Esophagus mucosa (tissue), 1 donor: ENCODE data around the gene CTXN1. TPM values are rescaled to one million over a fixed set of nuclear protein-coding genes. Genes with fewer than 3 reads are reported as not detected.

Source experiments
- ATAC-seq: fragments of 200-7000 bp; cut with Tn5 transposase; one replicate; pipeline ENCODE4 v1.9.1; 2020
- total RNA-seq: library from RNA; stranded (reverse); gene quantifications from one replicate; pipeline ENCODE4 v1.2.4, GENCODE V29; 2023
- donor health status: DM: yes; HTN: yes; CAD: no.

CTXN1 gene
- total RNA-seq, 1 donor from 2014 or later, result not detected

DNA sequence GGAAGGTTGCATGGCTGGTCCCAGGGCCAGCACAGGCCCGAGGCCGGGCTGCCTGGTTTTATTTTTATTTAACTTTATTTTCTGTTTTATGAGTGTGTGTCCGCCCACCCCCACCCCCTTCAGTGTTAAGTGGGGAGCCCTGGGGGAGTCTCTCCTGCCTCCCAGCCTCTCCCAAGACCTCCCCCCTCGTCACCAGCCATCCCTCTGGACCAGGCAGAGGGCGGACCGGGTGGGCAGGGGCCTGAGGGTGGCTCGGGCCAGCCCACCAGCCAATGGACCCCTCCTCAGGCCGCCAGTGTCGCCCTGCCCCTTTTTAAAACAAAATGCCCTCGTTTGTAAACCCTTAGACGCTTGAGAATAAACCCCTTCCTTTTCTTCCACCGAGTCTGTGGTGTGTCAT lies 11.8 kb downstream of the CTXN1 start:
- no peak for ATAC-seq

DNA sequence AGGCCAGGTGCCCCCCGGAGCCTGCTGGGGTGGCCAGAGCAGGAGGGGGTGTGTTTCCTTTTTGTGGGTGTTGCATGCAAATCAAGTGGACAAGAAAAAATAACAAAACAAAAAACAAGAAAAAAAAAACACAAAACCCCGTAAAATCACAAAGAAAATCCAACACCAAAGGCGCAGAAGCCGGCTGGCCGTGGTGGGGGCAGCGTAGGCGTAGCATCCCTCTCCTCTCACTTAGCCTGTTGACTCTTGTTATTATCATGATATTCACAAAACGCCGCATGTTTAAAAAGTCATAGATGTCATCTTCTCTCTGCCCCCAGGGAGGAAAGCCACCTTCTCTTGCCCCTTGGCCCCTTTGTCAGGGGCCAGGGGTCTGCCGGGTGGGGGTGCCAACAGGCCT lies 12.3 kb downstream of the CTXN1 start:
- no peak for ATAC-seq

DNA sequence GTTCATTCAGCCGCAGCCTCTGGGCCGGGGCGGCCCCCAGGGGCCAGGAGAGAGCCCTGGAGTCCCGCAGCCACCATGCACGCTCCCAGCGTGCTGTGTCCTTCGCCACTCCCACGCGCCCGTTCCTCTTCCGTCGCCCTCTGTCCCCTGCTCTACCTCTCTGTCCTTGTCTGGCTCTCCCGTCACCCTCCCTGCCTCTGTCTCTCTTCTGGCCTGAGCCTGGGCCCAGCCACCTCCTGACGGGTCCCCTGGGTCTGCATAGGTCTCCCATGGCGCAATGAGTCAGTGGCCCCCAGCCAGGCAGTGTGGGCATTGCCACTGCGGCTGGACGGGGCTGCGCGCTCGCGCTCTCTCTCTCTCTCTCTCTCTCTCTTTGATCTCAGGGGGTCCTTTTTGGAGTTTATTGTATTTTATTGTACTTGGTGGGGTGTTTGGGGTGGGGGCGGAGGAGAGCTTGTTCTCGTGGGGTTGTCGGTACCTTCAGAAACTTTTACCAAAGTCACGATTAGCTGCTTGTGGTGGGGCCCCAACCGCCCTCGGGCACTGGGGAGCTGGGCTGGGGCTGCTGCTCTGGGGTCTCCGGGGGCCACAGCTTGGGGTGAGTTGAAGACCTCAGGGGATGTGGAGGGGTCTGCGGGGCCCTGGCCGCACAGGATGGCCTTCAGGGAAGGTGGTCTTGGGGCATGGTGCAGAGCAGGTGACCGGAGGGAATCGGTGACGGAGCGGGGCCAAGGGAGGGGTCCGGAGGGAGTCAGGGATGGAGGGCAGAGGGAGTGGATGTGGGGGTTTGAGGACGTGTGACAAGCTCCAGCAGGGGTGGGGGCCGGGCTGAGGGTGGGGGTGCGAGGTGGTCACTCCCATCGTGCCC lies 13.0 kb downstream of the CTXN1 start:
- ATAC-seq, result no peak

DNA sequence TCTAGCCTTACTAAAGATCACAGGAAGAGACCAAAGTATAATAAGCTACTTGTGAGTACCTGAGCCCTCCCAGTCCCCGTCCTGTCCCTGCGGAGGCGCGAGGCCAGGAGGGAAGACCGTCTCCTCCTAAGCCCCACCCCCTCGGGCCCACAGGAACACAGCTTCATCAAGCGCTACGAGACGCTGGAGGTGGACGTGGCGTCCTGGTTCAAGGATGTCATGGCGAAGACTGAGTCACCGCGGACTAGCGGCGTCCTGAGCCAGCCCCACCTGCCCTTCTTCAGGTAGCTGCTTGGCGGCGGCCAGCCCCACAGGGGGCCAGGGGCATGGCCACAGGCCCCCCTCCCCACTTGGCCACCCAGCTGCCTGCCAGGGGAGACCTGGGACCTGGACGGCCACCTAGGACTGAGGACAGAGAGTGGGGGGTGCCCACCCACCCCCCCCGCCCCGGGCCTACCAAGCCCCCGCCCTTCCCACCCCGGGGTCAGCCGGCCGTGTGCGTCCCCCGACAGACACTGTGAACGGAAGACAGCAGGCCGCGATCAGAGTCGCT lies 13.7 kb downstream of the CTXN1 start:
- no peak for ATAC-seq

DNA sequence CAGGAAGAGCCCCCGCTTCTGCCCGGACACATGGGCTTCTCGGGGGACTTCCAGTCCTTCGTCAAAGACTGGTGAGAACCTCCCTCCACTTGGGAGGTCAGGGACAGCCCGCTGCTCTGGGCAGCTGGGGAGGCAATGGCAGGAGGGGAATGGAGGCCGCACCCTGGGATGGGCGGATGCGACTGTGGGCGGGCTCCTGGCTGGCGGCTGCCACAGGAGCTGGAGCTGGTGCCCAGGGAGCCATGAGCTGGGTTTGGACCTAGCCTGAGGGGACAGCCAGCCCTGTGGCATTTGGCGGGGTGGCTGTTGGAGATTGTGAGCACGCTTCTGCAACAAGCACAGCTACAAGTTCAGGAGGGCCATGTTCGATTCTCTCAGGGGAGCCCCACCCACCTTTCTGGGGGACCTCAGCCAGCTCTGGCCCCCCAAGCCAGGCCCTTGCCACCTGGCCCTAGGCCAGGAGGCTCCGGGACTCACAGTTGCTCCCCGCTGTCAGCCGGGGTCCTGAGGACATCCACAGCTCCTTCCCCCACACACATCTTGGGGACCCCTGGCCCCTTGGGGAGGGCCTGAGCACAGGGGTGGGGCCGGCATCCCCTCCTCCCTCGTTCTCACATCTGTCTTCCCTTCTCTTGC lies 14.3 kb downstream of the CTXN1 start:
- ATAC-seq, result no peak

DNA sequence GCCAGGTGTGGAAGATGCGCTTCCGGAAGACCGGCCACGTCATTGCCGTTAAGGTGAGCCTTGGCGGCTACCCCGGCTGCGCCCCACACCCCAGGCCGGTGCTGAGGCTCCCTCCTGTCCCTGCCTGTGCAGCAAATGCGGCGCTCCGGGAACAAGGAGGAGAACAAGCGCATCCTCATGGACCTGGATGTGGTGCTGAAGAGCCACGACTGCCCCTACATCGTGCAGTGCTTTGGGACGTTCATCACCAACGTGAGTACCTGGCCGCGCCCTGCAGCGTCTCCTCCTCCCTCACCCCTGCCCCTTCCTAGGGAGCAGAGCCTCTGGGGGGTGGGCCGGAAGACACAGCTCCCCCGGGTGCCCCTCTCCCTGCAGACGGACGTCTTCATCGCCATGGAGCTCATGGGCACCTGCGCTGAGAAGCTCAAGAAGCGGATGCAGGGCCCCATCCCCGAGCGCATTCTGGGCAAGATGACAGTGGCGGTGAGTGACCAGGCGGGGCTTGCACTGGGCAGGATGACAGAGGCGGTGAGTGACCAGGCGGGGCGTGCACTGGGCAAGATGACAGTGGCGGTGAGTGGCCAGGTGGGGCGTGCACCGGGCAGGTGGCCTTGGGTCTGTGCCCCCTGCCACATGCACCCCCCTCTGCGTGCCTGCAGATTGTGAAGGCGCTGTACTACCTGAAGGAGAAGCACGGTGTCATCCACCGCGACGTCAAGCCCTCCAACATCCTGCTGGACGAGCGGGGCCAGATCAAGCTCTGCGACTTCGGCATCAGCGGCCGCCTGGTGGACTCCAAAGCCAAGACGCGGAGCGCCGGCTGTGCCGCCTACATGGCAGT lies 15.4 kb downstream of the CTXN1 start:
- ATAC-seq, result no peak

DNA sequence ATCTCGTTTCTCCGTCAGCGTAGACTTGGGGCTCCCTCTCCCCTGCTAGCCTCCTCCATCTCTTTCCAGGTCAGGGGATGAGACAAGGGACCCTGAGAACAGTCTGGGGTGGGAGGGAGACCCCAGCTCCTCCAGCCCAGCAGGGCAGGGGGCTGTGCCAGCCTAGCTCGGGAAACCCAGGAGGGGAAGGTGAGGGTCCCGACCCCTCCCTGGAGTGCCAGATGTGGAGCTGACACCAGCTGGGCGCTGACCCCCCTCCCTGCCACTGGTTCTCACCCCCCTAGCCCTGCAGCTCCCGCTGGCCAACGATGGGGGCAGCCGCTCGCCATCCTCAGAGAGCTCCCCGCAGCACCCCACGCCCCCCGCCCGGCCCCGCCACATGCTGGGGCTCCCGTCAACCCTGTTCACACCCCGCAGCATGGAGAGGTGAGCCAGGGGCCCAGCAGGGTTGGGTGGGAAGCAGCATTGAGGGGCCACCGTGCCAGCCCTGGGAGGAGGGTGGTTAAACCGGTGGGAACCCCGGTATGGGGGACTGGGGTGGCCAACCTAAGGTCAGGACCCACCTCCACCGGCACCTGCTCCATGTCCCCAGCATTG lies 16.4 kb downstream of the CTXN1 start:
- no peak for ATAC-seq

DNA sequence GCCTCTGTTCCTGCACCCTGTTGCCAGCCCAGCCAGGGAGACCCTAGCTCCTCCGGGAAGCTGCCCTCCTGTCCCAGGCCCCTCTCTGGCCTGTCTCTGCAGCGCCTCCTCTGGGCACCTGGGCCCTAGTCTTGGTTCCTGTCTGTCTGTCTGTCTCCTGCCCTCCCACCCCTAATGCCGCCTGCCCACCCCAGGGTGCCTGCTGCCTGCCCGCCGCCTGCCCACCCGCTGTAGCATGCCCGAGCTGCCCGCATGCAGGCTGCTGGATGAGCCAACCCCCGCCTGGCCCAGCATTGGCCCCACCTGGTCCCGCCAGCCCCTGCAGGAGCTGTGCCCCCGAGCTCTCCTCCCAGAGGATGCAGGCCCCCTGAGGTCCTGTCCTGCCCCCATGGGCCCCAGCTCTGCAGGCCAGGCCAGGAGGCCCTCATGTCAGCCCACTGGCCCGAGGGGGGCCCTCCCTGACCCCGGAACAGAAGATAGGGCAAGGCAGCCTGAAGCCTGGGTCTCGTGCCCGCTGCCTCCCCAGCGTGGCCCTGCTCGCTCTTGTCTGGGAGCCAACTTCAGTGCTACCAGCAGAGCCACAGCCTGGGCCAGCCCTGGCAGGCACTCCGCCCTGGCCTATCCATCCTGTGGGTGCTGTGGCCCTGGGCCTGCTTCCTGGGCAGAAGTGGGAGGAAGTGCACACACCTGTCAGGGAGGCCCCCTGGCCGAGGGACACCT lies 17.0 kb downstream of the CTXN1 start:
- ATAC-seq, result peak; percentile 5

DNA sequence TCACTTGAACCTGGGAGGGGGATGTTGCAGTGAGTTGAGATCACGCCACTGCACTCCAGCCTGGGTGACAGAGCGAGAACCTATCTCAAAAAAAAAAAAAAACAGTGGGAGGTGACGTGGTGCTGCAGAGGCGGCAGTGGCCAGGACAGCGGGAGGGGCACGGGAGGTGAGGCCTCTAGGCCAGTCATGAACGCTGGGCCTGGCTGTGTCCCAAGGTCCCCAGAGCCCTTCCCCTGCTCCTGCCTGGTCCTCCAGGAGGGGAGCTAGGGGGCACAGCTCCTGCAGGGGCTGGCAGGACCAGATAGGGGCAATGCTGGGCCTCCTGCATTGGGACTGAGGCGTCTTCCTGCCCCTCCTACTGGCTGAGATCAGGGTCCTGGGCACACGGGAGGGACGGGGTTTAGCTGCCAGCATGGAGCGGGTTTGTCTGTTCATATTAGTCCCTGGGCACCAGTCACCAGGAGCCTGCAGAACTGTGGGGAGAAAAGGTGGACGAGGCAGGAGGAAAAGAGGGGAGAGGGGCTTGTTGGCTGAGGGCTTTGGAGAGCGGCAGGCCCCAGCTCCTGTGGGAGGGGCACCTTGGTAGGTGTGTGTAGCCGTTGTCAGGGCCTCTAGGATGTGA lies 17.7 kb downstream of the CTXN1 start:
- no peak for ATAC-seq

DNA sequence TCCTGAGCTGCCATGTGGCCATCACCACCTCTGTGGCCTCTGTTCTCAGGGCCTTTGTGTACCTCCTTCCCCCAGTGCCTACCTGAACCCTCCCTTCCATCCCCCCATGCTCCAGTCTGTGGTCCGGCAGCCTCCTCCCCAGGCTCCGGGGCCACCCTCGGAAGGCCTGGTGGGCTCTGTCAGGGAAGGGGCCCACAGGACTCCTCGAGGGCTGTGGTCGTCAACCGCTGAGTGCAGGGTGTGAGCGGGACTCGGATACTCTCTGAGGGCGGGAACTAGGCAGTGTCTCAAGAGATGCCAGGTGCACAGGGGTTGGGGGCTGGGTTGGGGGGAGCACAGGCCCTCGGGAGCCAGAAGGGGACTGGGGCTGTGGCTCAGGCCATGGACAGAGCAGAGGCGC lies 18.4 kb downstream of the CTXN1 start:
- no peak for ATAC-seq

DNA sequence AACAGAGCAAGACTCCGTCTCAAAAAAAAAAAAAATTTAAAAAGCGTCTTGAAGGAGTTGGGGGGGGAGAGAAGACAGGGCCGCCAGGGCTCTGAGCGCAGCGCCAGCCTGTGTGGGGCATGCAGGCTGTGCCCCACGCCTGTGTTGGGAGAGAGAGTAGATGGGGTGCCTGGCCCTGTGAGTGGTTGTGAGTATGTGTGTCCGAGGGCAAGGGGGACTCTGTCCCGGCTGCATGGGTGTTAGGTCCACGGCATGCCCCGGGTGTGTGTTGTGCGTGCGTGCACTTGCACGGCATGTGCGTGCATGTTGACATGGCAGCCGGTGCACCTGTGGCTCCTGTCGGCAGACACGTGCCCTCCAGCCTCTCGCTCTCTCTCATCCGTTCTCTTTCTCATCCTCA lies 18.8 kb downstream of the CTXN1 start:
- no peak for ATAC-seq

DNA sequence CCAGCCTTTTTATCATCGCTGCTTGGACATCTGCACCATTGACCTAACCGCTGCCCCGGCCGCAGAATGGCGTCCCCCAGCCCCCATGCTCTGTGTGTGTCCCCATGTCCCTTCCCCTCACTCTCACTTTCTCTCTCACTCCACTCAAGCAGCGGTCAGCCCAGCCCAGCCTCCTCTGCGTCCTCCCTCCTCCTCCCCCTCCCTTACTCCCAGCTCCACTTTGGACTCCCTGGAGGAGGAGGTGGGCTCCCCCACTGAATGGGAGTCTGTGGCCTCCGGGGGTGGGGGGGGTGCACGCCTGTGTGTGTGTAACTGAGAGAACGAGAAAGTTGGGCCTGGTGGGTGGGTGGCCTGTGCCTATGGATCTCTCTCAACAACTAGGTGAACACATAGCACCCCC lies 20.1 kb downstream of the CTXN1 start:
- no peak for ATAC-seq

DNA sequence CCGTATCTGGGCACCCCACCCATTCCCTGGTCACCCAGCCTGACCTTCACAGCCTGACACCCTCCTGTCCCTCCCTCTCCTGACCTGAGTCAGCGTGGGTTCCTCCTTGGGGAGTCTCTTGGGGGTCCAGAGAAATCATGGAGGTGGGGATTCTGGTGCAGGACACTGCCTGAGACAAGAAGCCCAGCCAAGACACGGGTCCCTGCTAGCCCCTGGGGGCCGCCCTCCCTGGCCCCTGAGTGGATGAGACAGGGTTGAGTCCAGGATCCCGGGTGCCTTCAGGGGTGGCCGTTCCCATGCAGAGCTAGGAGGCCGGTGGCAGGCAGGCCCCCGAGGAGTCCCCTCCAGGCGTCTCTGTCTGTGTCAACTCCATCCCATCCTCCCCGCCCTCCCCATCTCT lies 20.7 kb downstream of the CTXN1 start:
- ATAC-seq, result no peak

DNA sequence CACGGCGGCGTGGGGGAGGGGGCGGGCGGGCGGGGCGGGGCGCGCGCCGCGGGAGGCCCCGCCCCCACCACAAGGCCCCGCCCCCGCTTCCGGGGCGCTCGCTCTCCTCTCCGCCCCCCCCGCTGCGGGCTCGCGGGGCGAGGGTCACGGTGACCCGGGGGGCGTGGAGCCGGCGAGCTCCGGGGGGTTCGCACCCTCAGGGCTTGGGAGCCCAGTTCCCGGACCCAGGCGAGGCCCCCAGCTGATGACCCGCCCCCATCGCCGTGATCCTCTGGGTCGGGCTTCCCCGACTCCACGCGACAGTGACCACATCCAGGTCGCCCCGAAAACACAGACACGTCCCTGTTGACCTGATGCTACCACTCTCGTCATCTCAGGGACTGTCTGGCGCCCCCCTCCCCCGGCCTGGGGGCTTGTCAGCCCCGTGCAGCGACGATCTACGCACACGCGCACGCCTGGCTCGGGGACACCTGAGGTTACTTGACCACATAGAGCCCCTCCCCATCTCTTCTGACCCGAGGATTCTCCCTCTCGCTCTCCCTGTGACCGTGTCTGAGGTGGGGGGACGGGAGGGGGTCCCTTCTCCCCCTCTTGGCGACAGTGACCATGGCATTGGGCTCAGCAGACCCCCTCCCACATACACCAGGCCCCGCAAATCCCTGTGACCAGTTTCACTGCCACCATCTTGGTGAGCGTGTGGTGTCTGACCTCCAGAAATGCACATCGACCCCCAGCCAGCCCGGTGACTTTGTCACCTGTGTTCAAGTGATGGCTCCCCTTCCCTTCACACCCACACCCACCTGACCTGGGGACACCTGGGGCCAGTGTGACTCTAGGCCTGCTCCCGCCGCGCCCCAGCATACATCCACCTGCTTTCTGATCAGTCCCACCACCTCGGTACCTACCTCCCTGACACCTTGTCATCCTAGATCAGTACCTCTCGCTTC lies 21.6 kb downstream of the CTXN1 start:
- peak; percentile 27 for ATAC-seq

DNA sequence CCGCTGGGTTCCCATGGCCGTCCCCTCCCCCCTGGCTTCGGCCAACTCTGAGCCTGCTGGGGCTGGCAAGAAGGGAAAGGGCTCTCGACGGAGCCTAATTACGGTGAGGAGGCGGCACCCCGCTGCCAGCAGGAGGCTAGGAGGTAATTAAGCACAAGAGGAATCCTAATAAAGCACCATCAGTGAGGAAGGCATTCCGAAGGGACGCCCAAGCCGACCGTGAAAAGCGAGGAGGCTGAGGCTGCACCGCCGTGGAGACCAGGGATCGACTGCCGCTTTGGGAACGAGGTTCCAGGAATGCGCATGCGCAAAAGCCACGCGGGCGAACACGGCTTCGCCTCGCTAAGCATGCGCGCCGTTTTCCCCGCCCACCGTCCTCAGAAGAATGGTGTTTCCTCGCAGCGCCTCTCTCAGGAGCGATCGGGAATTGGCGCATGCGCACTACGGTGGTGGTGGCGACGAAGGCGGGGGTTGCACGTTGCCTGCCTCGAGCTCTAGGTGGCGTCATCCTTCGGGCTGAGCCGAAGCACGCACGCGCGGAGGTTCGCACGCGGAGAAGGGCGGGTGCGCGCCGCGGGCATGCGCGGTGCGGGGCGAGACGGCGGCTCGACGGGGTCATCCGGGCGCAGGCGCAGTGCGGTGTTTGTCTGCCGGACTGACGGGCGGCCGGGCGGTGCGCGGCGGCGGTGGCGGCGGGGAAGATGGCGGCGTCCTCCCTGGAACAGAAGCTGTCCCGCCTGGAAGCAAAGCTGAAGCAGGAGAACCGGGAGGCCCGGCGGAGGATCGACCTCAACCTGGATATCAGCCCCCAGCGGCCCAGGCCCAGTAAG lies 22.5 kb downstream of the CTXN1 start, which contains the start of gene MAP2K7:
Gene MAP2K7 (plus strand): TSS at position 634 of the 830 bp plus-strand sequence. CDS start 68 bp downstream, at position 702.
- ATAC-seq, result peak; percentile 82

DNA sequence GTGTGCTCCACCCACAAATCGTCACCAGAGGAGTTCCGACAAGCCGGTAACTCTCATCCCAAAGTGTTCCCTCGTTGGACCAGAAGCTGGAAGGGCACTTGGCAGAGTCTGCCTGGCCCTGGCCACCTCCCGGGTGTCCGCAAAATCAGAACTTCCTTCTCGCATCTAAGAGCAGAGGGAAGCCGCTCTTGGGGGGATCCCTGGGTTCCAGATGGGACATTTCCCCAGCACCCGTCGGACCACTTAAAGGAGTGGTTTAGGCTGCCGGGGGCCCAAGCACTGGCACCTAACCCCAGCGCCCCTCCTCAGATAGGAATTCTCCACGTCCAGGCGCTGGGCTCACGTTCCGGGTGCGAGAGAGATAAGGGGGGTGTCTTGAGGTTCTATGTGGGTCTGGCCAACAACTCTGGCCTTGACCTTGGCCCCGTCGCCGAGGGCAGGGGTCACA lies 23.1 kb downstream of the CTXN1 start:
- ATAC-seq, result no peak

DNA sequence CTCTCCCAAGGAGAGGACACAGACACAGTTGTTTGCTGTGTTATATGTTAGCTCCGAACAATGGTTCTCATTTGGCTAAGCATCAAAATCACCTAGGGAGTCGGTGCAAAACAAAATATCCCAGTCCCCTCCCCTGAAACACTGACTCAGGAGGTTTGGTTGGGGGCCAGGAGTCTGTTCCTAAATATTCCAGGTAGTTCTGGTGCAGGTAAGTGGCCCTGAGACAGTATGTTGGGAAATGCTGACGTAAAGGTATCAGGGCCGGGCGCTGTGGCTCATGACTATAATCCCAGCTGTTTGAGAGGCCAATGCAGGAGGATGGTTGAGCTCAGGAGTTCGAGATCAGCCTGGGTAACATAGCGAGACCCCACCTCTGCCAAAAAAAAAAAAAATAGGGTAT lies 24.6 kb downstream of the CTXN1 start:
- peak; percentile 17 for ATAC-seq

DNA sequence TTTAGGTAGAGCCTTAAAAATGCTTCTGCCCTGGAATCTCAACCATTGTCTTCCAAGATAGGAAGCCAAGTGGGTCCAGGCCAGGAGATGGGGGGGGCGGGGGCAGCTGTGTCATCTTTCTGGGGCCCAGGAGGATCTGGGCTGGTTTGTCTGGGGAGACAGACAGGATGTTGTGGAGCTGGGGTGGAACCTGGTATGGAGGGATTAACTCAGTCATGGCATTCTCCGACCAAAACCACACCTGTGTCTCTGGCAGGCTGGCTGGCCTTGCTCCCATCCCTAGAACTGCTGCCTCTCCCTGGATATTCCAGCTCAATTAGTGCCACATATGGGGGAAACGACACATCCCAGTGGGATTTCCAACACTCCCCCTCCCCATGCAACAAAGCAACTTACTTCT lies 25.0 kb downstream of the CTXN1 start:
- ATAC-seq, result peak; percentile 36

DNA sequence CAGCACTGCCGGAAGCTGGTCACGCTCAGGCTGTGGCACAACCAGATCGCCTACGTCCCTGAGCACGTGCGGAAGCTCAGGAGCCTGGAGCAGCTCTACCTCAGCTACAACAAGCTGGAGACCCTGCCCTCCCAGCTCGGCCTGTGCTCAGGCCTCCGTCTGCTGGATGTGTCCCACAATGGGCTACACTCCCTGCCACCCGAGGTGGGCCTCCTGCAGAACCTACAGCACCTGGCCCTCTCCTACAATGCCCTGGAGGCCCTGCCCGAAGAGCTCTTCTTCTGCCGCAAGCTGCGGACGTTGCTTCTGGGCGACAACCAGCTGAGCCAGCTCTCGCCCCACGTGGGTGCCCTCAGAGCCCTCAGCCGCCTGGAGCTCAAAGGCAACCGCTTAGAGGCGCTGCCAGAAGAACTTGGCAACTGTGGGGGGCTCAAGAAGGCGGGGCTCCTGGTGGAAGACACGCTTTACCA lies 25.5 kb downstream of the CTXN1 start:
- no peak for ATAC-seq
